Loucy (cell line): Measurements from ENCODE around the gene ZMYM1.
"Not testable (repeated sequence)": the region's sequence is repeated elsewhere in the genome, so short reads cannot be mapped to it uniquely, and the experiment has no call there.

Experiments
- H2AFZ ChIP-seq: fragments of 200-600 bp; sonication (generic); 2 replicates; pipeline ENCODE4 v1.6.0; 2016; ENCODE audit warnings: antibody characterized with exemption, mild to moderate bottlenecking, low read length, moderate library complexity
- H3F3A ChIP-seq: fragments of 200-600 bp; 2 replicates; pipeline ENCODE4 v1.6.0; 2016; ENCODE audit warnings: antibody characterized with exemption, low read depth, mild to moderate bottlenecking
- H3K27me3 ChIP-seq: fragments of 200-600 bp; sonication (generic); 2 replicates; pipeline ENCODE4 v1.6.1; 2014; ENCODE audit warnings: low read length, mild to moderate bottlenecking; ENCODE audit not compliant: insufficient read depth, poor library complexity, severe bottlenecking
- H3K36me3 ChIP-seq: fragments of 200-600 bp; sonication (generic); 2 replicates; pipeline ENCODE4 v1.6.1; 2016; ENCODE audit warnings: low read length; ENCODE audit not compliant: insufficient read depth
- H3K4me1 ChIP-seq: fragments of 200-600 bp; sonication (generic); 2 replicates; pipeline ENCODE4 v1.5.1; 2014; ENCODE audit warnings: low read length, mild to moderate bottlenecking; ENCODE audit not compliant: insufficient read depth, poor library complexity, severe bottlenecking
- H3K4me2 ChIP-seq: fragments of 200-600 bp; sonication (generic); 2 replicates; pipeline ENCODE4 v1.6.0; 2014; ENCODE audit warnings: antibody characterized with exemption, low read length, low read depth, mild to moderate bottlenecking; ENCODE audit not compliant: poor library complexity, severe bottlenecking
- H3K4me3 ChIP-seq: fragments of 200-600 bp; sonication (generic); 2 replicates; pipeline ENCODE4 v1.5.1; 2014; ENCODE audit warnings: low read length, mild to moderate bottlenecking, mixed read lengths; ENCODE audit not compliant: poor library complexity, severe bottlenecking
- H3K79me2 ChIP-seq: fragments of 200-600 bp; sonication (generic); 2 replicates; pipeline ENCODE4 v1.6.1; 2014; ENCODE audit warnings: low read length; ENCODE audit not compliant: insufficient read depth
- H3K9ac ChIP-seq: fragments of 200-600 bp; sonication (generic); 2 replicates; pipeline ENCODE4 v1.6.0; 2014; ENCODE audit warnings: mild to moderate bottlenecking, low read depth, low read length, moderate library complexity; ENCODE audit not compliant: poor library complexity, severe bottlenecking
- H3K9me2 ChIP-seq: fragments of 200-600 bp; sonication (generic); replicated peaks from 2 replicates; pipeline ENCODE4 v1.6.1; 2016; ENCODE audit warnings: low read depth, low read length, mixed read lengths
- H3K9me3 ChIP-seq: fragments of 200-600 bp; sonication (generic); 2 replicates; pipeline ENCODE4 v1.6.1; 2014; ENCODE audit warnings: mild to moderate bottlenecking, antibody characterized with exemption, low read length, low read depth; ENCODE audit not compliant: insufficient read depth
- H4K20me1 ChIP-seq: fragments of 200-600 bp; sonication (generic); 2 replicates; pipeline ENCODE4 v1.6.0; 2014; ENCODE audit warnings: antibody characterized with exemption, low read length, mild to moderate bottlenecking; ENCODE audit not compliant: insufficient read depth, poor library complexity, severe bottlenecking
- CTCF ChIP-seq: fragments of 200-600 bp; sonication (generic); conservative IDR thresholded peaks from 2 replicates; pipeline ENCODE4 v1.5.1; 2014; ENCODE audit warnings: mild to moderate bottlenecking, antibody characterized with exemption, low read length
- EZH2phosphoT487 ChIP-seq: fragments of 200-600 bp; IDR thresholded peaks from 2 replicates; pipeline ENCODE4 v1.6.1; 2018; ENCODE audit warnings: antibody characterized with exemption, mild to moderate bottlenecking, moderate library complexity, borderline replicate concordance

ZMYM1 gene

GRCh38 chr1:35143737-35144508, 64.7 kb downstream of the ZMYM1 start:
- Histone ChIP-seq H2AFZ (no peak overlapping the region; the same call in 1 of the 2 replicates), H3K4me3 (no peak overlapping the region), H3K4me1 (no peaks in the 10 kb centered on the region), H3K79me2 (no peaks in the 10 kb centered on the region), H3K9me2 (no peaks in the 10 kb centered on the region), H4K20me1 (no peaks in the 10 kb centered on the region), H3K27me3 (no peaks in the 10 kb centered on the region), H3K4me2 (no peak overlapping the region), H3K9ac (no peak overlapping the region), H3F3A (no peaks in the 10 kb centered on the region), H3K9me3 (no peaks in the 10 kb centered on the region), H3K36me3 (no peaks in the 10 kb centered on the region)
- no peak for TF ChIP-seq CTCF
- no peak for TF ChIP-seq EZH2phosphoT487

DNA sequence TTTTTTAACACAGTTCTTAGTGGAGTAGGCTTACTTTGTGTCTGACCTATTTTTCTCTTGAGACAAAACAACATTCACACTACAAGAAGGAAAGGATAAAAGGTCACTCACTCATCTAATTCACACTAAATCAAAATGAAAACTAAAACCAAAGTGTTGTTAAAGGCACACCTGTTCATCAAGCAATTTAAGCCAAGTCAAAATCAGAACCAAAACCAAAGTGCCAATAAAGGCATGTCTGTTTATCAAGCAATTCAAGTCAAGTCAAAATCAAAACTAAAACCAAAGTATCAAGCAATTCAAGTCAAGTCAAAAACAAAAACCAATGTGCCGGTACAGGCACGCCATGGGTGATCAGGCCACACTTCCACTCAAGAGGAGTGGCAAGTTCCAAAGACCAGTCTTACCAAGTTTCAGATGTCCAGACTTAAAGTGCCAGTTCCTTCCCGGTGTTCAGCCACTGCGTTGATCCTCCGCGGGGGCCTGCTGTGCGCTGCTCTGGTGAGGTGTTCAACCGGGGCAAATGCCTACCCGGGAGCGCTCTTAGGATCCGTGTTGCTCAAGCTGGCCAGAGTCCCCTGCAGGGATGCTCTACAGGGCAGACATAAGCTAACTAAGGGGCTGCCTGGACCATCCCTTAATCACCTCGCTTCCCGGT, 66.8 kb downstream of the ZMYM1 start:
- not testable (repeated sequence) for H3K9me2 ChIP-seq, H3K9ac ChIP-seq, H3K36me3 ChIP-seq, H3K4me3 ChIP-seq, H3K9me3 ChIP-seq, H3K4me1 ChIP-seq, H3K27me3 ChIP-seq, H2AFZ ChIP-seq, H3F3A ChIP-seq, H3K4me2 ChIP-seq, H4K20me1 ChIP-seq, H3K79me2 ChIP-seq

DNA sequence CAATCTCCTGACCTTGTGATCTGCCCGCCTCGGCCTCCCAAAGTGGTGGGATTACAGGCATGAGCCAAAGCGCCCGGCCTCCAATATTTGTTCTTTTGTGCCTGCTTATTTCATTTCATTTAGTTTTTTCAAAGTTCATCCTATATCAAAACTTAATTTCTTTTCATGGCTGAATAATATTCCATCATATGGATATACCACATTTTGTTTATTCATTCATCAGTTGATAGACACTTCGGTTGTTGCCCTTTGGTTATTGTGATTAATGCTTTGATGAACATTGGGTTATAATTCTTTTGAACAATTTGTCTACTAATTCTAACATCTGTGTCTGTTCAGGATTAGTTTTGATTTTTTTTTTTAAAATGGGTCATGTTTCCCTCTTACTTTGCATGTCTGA, 72.0 kb downstream of the ZMYM1 start:
- H3K9me2 ChIP-seq, result no peaks in the 10 kb centered on the region
- H3K4me2 ChIP-seq, result no peak overlapping the region
- H3K27me3 ChIP-seq, result no peaks in the 10 kb centered on the region
- no peaks in the 10 kb centered on the region for H3F3A ChIP-seq
- H3K9me3 ChIP-seq, result no peaks in the 10 kb centered on the region
- H3K4me3 ChIP-seq, result no peak overlapping the region
- no peak overlapping the region for H3K9ac ChIP-seq
- TF ChIP-seq EZH2phosphoT487 (no peak), CTCF (no peak)
- no peaks in the 10 kb centered on the region for H4K20me1 ChIP-seq
- no peaks in the 10 kb centered on the region for H3K79me2 ChIP-seq
- peaks cover 5% of the 10 kb centered on the region for H3K4me1 ChIP-seq
- no peak overlapping the region for H2AFZ ChIP-seq
- H3K36me3 ChIP-seq, result no peaks in the 10 kb centered on the region

DNA sequence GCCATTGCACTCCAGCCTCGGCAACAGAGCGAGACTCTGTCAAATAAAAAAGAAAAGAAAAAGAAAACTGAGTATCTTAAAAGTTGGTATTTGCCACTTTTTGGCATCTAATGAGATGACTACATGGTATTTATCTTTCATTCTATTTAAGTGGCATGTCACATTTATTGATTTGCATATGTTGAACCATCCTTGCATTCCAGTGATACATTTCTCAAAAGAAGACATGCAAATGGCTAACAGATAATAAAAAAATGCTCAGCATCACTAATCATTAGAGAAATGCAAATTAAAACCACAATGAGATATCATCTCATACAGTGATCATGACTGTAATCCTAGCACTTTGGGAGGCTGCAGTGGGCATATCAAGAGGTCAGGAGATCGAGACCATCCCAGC, 85.7 kb downstream of the ZMYM1 start:
- Histone ChIP-seq H3K9ac (no peak overlapping the region), H3K27me3 (no peaks in the 10 kb centered on the region), H3K79me2 (no peaks in the 10 kb centered on the region), H3K9me2 (no peaks in the 10 kb centered on the region), H3K36me3 (no peaks in the 10 kb centered on the region), H3K4me1 (no peaks in the 10 kb centered on the region), H2AFZ (no peak overlapping the region), H3K4me3 (no peak overlapping the region), H3K9me3 (peaks cover 4% of the 10 kb centered on the region; the same call in 1 of the 2 replicates), H4K20me1 (no peaks in the 10 kb centered on the region), H3F3A (no peaks in the 10 kb centered on the region), H3K4me2 (no peak overlapping the region)
- no peak for TF ChIP-seq CTCF
- TF ChIP-seq EZH2phosphoT487, result no peak
